Tibial nerve (tissue), 4 donors: ENCODE measurements around the gene MSRB1. TPM values are rescaled to one million over a fixed set of nuclear protein-coding genes. Genes with fewer than 3 reads are reported as not detected.
"Not testable (repeated sequence)": the region's sequence is repeated elsewhere in the genome, so short reads cannot be mapped to it uniquely, and the experiment has no call there.

ENCODE experiments used
- DNase-seq, 2 donors: peaks; one replicate each; pipeline ENCODE4 v3.0.0-alpha.2; 2019; ENCODE audit warnings: low spot score in 2 of 2
- H3K27ac ChIP-seq, 4 donors: fragments of 200-600 bp; sonication (generic) in 3 of 4; one replicate each; pipeline ENCODE4 v1.5.1; 2017 to 2019; ENCODE audit warnings: mild to moderate bottlenecking in 1 of 4
- H3K27me3 ChIP-seq, 2 donors: fragments of 200-600 bp; sonication (generic) in 1 of 2; one replicate each; pipeline versions ENCODE4 v1.5.1 to v1.6.0; 2017 to 2019
- H3K36me3 ChIP-seq, 3 donors: fragments of 200-600 bp; sonication (generic); one replicate each; pipeline ENCODE4 v1.5.1; 2018 to 2019
- H3K4me1 ChIP-seq, 4 donors: fragments of 200-600 bp; sonication (generic) in 3 of 4; one replicate each; pipeline ENCODE4 v1.5.1; 2017 to 2019
- H3K4me3 ChIP-seq, 4 donors: fragments of 200-600 bp; sonication (generic) in 3 of 4; one replicate each; pipeline ENCODE4 v1.5.1; 2017 to 2019; ENCODE audit warnings: mild to moderate bottlenecking in 1 of 4, moderate library complexity in 1 of 4
- H3K9me3 ChIP-seq, 4 donors: fragments of 200-600 bp; sonication (generic) in 3 of 4; one replicate each; pipeline ENCODE4 v1.5.1; 2017 to 2019
- CTCF ChIP-seq, 5 experiments: fragments of 200-600 bp in 3 of 5; fragments of 450-650 bp in 2 of 5; sonication (generic) in 3 of 5; IDR thresholded peaks; one replicate each; pipeline ENCODE4 v1.5.1; 2016 to 2019; ENCODE audit warnings: antibody characterized with exemption in 5 of 5, mild to moderate bottlenecking in 3 of 5, moderate library complexity in 2 of 5
- EP300 ChIP-seq, 2 donors: sonication (generic); formaldehyde crosslinking; IDR thresholded peaks; one replicate each; pipeline ENCODE4 v1.6.1; 2017; ENCODE audit warnings: antibody characterized with exemption in 2 of 2, mild to moderate bottlenecking in 1 of 2
- POLR2A ChIP-seq, 2 donors: fragments of 450-650 bp; IDR thresholded peaks; one replicate each; pipeline ENCODE4 v1.6.1; 2017; ENCODE audit warnings: antibody characterized with exemption in 2 of 2, mild to moderate bottlenecking in 2 of 2, moderate library complexity in 2 of 2
- WGBS, 2 donors: methylation state at CpG; one replicate each; pipeline ENCODE4 v1.1.5; 2018; 5-methylcytosine and 5-hydroxymethylcytosine counted together
- total RNA-seq, 4 donors: library from RNA; depleted of rRNA; stranded (reverse); fragments of >200 nt; gene quantifications; one replicate each; pipeline ENCODE4 v1.1.0, GENCODE V29; 2016

The MSRB1 gene
- total RNA-seq, 4 donors from 2014 or later = 22.5 to 46.1 (median 30.3) TPM

GRCh38 chr16:1926271-1926670 lies 16.7 kb downstream of the MSRB1 start:
- Histone ChIP-seq H3K4me3 (no peak overlapping the region), H3K9me3 (no peaks in the 10 kb centered on the region), H3K4me1 (peaks cover 0 to 21% (median 4%) of the 10 kb centered on the region in 4 donors), H3K27me3 (peaks cover 0 to 40% of the 10 kb centered on the region in 2 donors), H3K36me3 (no peaks in the 10 kb centered on the region), H3K27ac (no peak overlapping the region)
- 48 to 53% methylated on average over 10 to 11 of the region's 11 CpGs for WGBS, 2 donors
- DNase-seq = no peak
- TF ChIP-seq CTCF (IDR thresholded peaks at IDR 0.05) = no peak
- TF ChIP-seq POLR2A (IDR thresholded peaks at IDR 0.05) = no peak
- no peak for TF ChIP-seq EP300 (IDR thresholded peaks at IDR 0.05)

- Histone ChIP-seq H3K4me1 (peaks cover 0 to 16% (median under 1%) of the 10 kb centered on the region in 4 donors), H3K27ac (no peak overlapping the region), H3K27me3 (peaks cover 0 to 57% of the 10 kb centered on the region in 2 donors), H3K4me3 (no peak overlapping the region), H3K36me3 (no peaks in the 10 kb centered on the region), H3K9me3 (no peaks in the 10 kb centered on the region)
- no peak for DNase-seq
- TF ChIP-seq CTCF (IDR thresholded peaks at IDR 0.05) = no peak
- no peak for TF ChIP-seq POLR2A (IDR thresholded peaks at IDR 0.05)
- no peak for TF ChIP-seq EP300 (IDR thresholded peaks at IDR 0.05)
- 60 to 68% methylated on average over 5 of the region's 5 CpGs for WGBS, 2 donors
Observed at GRCh38 chr16:1924095-1924494, 18.9 kb downstream of the MSRB1 start.

- Histone ChIP-seq H3K4me3 (no peak overlapping the region), H3K36me3 (no peaks in the 10 kb centered on the region), H3K9me3 (no peaks in the 10 kb centered on the region), H3K4me1 (peaks cover 0 to 21% (median 0%) of the 10 kb centered on the region in 4 donors), H3K27me3 (peaks cover 0 to 64% of the 10 kb centered on the region in 2 donors), H3K27ac (no peak overlapping the region)
- 16 to 26% methylated on average over 15 to 17 of the region's 24 CpGs for WGBS, 2 donors
- no peak for TF ChIP-seq POLR2A (IDR thresholded peaks at IDR 0.05)
- no peak for TF ChIP-seq EP300 (IDR thresholded peaks at IDR 0.05)
- TF ChIP-seq CTCF (IDR thresholded peaks at IDR 0.05) = no peak
- no peak for DNase-seq
Observed at GRCh38 chr16:1923299-1924034, 19.5 kb downstream of the MSRB1 start.

- TF ChIP-seq EP300 (IDR thresholded peaks at IDR 0.05) = no peak
- TF ChIP-seq CTCF (IDR thresholded peaks at IDR 0.05) = no peak
- no peak for TF ChIP-seq POLR2A (IDR thresholded peaks at IDR 0.05)
- H3K36me3 ChIP-seq = no peaks in the 10 kb centered on the region
- H3K27ac ChIP-seq = no peak overlapping the region
- WGBS, 2 donors = 76 to 77% methylated on average over 8 of the region's 8 CpGs
- peaks cover 0 to 29% (median 0%) of the 10 kb centered on the region in 4 donors for H3K4me1 ChIP-seq
- no peaks in the 10 kb centered on the region for H3K9me3 ChIP-seq
- no peak overlapping the region for H3K4me3 ChIP-seq
- peaks cover 0 to 70% of the 10 kb centered on the region in 2 donors for H3K27me3 ChIP-seq
- no peak for DNase-seq
Observed at GRCh38 chr16:1922357-1922756, 20.6 kb downstream of the MSRB1 start.

GRCh38 chr16:1920727-1921171 lies 22.2 kb downstream of the MSRB1 start:
- no peaks in the 10 kb centered on the region for H3K9me3 ChIP-seq
- no peak overlapping the region for H3K27ac ChIP-seq
- no peak for TF ChIP-seq EP300 (IDR thresholded peaks at IDR 0.05)
- TF ChIP-seq CTCF (IDR thresholded peaks at IDR 0.05) = no peak
- TF ChIP-seq POLR2A (IDR thresholded peaks at IDR 0.05) = no peak
- DNase-seq = no peak
- no peak overlapping the region for H3K4me3 ChIP-seq
- peaks cover 0 to 86% of the 10 kb centered on the region in 2 donors for H3K27me3 ChIP-seq
- no peaks in the 10 kb centered on the region for H3K36me3 ChIP-seq
- WGBS, 2 donors = 6 to 14% methylated on average over 10 to 15 of the region's 15 CpGs
- peaks cover 0 to 32% (median 0%) of the 10 kb centered on the region in 4 donors for H3K4me1 ChIP-seq

- not testable (repeated sequence) for H3K4me3 ChIP-seq, H3K36me3 ChIP-seq, H3K9me3 ChIP-seq, DNase-seq, H3K27ac ChIP-seq
- H3K27me3 ChIP-seq = peaks cover 0 to 93% of the 10 kb centered on the region in 2 donors
- peaks cover 0 to 32% (median 0%) of the 10 kb centered on the region in 4 donors for H3K4me1 ChIP-seq
- WGBS, 2 donors = 67% methylated on average over 20 to 21 of the region's 21 CpGs
Observed at GRCh38 chr16:1920122-1920521, 22.9 kb downstream of the MSRB1 start.
